HG03108 (cell line): Measurements from ENCODE around the gene CLSTN2.

ENCODE experiments used
- ATAC-seq: cut with Tn5 transposase; IDR thresholded peaks from one replicate; pipeline ENCODE4 v1.9.1; 2021; ENCODE audit warnings: moderate library complexity; ENCODE audit not compliant: unreplicated experiment

Gene CLSTN2

GRCh38 chr3:140224307-140224706 is 289.3 kb downstream of the CLSTN2 start:
- ATAC-seq: no peak

GRCh38 chr3:140225996-140226395 is 291.0 kb downstream of the CLSTN2 start:
- ATAC-seq: no peak

- ATAC-seq: no peak
Observed at GRCh38 chr3:140233702-140234101, 298.7 kb downstream of the CLSTN2 start.

- no peak for ATAC-seq
Observed at GRCh38 chr3:140234256-140234655, 299.3 kb downstream of the CLSTN2 start.

GRCh38 chr3:140236836-140237501 is 302.0 kb downstream of the CLSTN2 start:
- no peak for ATAC-seq

- no peak for ATAC-seq
Observed at GRCh38 chr3:140238646-140239314, 303.8 kb downstream of the CLSTN2 start.

- ATAC-seq: no peak
Observed at GRCh38 chr3:140242818-140243276, 307.9 kb downstream of the CLSTN2 start.

GRCh38 chr3:140243575-140243974 is 308.6 kb downstream of the CLSTN2 start:
- no peak for ATAC-seq

- ATAC-seq: no peak
Observed at GRCh38 chr3:140244893-140245292, 309.9 kb downstream of the CLSTN2 start.

GRCh38 chr3:140246578-140246977 is 311.6 kb downstream of the CLSTN2 start:
- ATAC-seq: no peak

- no peak for ATAC-seq
Observed at GRCh38 chr3:140247775-140248174, 312.8 kb downstream of the CLSTN2 start.

- ATAC-seq: no peak
Observed at GRCh38 chr3:140249188-140249587, 314.2 kb downstream of the CLSTN2 start.

GRCh38 chr3:140250010-140250855 is 315.2 kb downstream of the CLSTN2 start:
- no peak for ATAC-seq

GRCh38 chr3:140250945-140251344 is 316.0 kb downstream of the CLSTN2 start:
- ATAC-seq: no peak

GRCh38 chr3:140251678-140252077 is 316.7 kb downstream of the CLSTN2 start:
- ATAC-seq: no peak

GRCh38 chr3:140252812-140253656 is 318.0 kb downstream of the CLSTN2 start:
- ATAC-seq: no peak

- no peak for ATAC-seq
Observed at GRCh38 chr3:140258222-140258724, 323.3 kb downstream of the CLSTN2 start.

- ATAC-seq: no peak
Observed at GRCh38 chr3:140265302-140265701, 330.3 kb downstream of the CLSTN2 start.

- ATAC-seq: no peak
Observed at GRCh38 chr3:140268103-140268502, 333.1 kb downstream of the CLSTN2 start.

GRCh38 chr3:140268610-140269009 is 333.6 kb downstream of the CLSTN2 start:
- no peak for ATAC-seq

GRCh38 chr3:140270329-140270728 is 335.3 kb downstream of the CLSTN2 start:
- ATAC-seq: no peak
